ENCODE results near the gene PLA2G4E. TPM values are rescaled to one million over a fixed set of nuclear protein-coding genes. Genes with fewer than 3 reads are reported as not detected.

Gene PLA2G4E
- total RNA-seq, 3 donors from 2014 or later, result not detected

- intact Hi-C loops (cut with DNase I; ENCODE audit: low total_unique reads), result no loop called here
- Histone ChIP-seq H3K4me3 (no peak overlapping the region), H3K4me1 (no peaks in the 10 kb centered on the region), H3K27ac (no peak overlapping the region), H3K27me3 (no peaks in the 10 kb centered on the region), H3K9me3 (no peaks in the 10 kb centered on the region), H3K36me3 (no peaks in the 10 kb centered on the region)
- TF ChIP-seq POLR2A (IDR thresholded peaks at IDR 0.05), result no peak
- TF ChIP-seq POLR2AphosphoS5 (IDR thresholded peaks at IDR 0.05), result no peak
- no peak for TF ChIP-seq CTCF (IDR thresholded peaks at IDR 0.05)
- DNase-seq (ENCODE audit: low spot score in 2 of 2), result no peak
Measured at GRCh38 chr15:42009022-42009421, 11.8 kb downstream of the PLA2G4E start.

GRCh38 chr15:42007386-42007785, 13.5 kb downstream of the PLA2G4E start:
- no peak for DNase-seq (ENCODE audit: low spot score in 2 of 2)
- H3K27me3 ChIP-seq, result no peaks in the 10 kb centered on the region
- intact Hi-C loops (cut with DNase I; ENCODE audit: low total_unique reads), result no loop called here

GRCh38 chr15:42002333-42002732, 18.5 kb downstream of the PLA2G4E start:
- intact Hi-C loops (cut with DNase I; ENCODE audit: low total_unique reads), result no loop called here
- H3K4me1 ChIP-seq, result no peaks in the 10 kb centered on the region
- TF ChIP-seq CTCF (IDR thresholded peaks at IDR 0.05) (no peak), POLR2A (IDR thresholded peaks at IDR 0.05) (no peak), POLR2AphosphoS5 (IDR thresholded peaks at IDR 0.05) (no peak)
- H3K27me3 ChIP-seq, result no peaks in the 10 kb centered on the region
- DNase-seq (ENCODE audit: low spot score in 2 of 2), result no peak
- H3K9me3 ChIP-seq, result no peaks in the 10 kb centered on the region
- H3K27ac ChIP-seq, result no peak overlapping the region
- H3K4me3 ChIP-seq, result no peak overlapping the region
- H3K36me3 ChIP-seq, result no peaks in the 10 kb centered on the region

More at GRCh38 chr15:42007386-42007785, 13.5 kb downstream of the PLA2G4E start:
- H3K4me3 ChIP-seq, result no peak overlapping the region
- H3K27ac ChIP-seq, result no peak overlapping the region
- no peak for TF ChIP-seq POLR2AphosphoS5 (IDR thresholded peaks at IDR 0.05)
- TF ChIP-seq CTCF (IDR thresholded peaks at IDR 0.05), result no peak
- no peak for TF ChIP-seq POLR2A (IDR thresholded peaks at IDR 0.05)
- H3K4me1 ChIP-seq, result no peaks in the 10 kb centered on the region
- H3K9me3 ChIP-seq, result no peaks in the 10 kb centered on the region
- no peaks in the 10 kb centered on the region for H3K36me3 ChIP-seq

GRCh38 chr15:42001236-42001635, 19.6 kb downstream of the PLA2G4E start:
- no peak for TF ChIP-seq POLR2AphosphoS5 (IDR thresholded peaks at IDR 0.05)
- no peak for TF ChIP-seq CTCF (IDR thresholded peaks at IDR 0.05)
- no peak for TF ChIP-seq POLR2A (IDR thresholded peaks at IDR 0.05)
- H3K27ac ChIP-seq, result no peak overlapping the region
- no peaks in the 10 kb centered on the region for H3K4me1 ChIP-seq
- H3K36me3 ChIP-seq, result no peaks in the 10 kb centered on the region
- H3K4me3 ChIP-seq, result no peak overlapping the region
- H3K9me3 ChIP-seq, result no peaks in the 10 kb centered on the region
- no peak for DNase-seq (ENCODE audit: low spot score in 2 of 2)
- intact Hi-C loops (cut with DNase I; ENCODE audit: low total_unique reads), result no loop called here
- H3K27me3 ChIP-seq, result no peaks in the 10 kb centered on the region

- no peak overlapping the region for H3K27ac ChIP-seq
- no peaks in the 10 kb centered on the region for H3K9me3 ChIP-seq
- DNase-seq (ENCODE audit: low spot score in 2 of 2), result no peak
- H3K4me3 ChIP-seq, result no peak overlapping the region
- TF ChIP-seq CTCF (IDR thresholded peaks at IDR 0.05), result no peak
- no peak for TF ChIP-seq POLR2AphosphoS5 (IDR thresholded peaks at IDR 0.05)
- no peak for TF ChIP-seq POLR2A (IDR thresholded peaks at IDR 0.05)
- H3K36me3 ChIP-seq, result no peaks in the 10 kb centered on the region
- intact Hi-C loops (cut with DNase I; ENCODE audit: low total_unique reads), result loop anchor here (5.0 kb wide), 1 partner anchor 63 kb away; no protein-coding TSS in a partner anchor
- no peaks in the 10 kb centered on the region for H3K27me3 ChIP-seq
- H3K4me1 ChIP-seq, result no peaks in the 10 kb centered on the region
Measured at GRCh38 chr15:41999290-42000285, 21.3 kb downstream of the PLA2G4E start.

Measured in breast epithelium (tissue), 4 donors.